IMR-90 (cell line): ENCODE results near the gene CERS1. TPM values are rescaled to one million over a fixed set of nuclear protein-coding genes. Genes with fewer than 3 reads are reported as not detected.
"Not testable (repeated sequence)": the region's sequence is repeated elsewhere in the genome, so short reads cannot be mapped to it uniquely, and the experiment has no call there.

Source experiments
- ATAC-seq: fragments of 200-7000 bp; cut with Tn5 transposase; 2 replicates; pipeline ENCODE4 v1.9.1; 2020; ENCODE audit warnings: low read depth, mild to moderate bottlenecking, moderate library complexity
- BruUV-seq: library from RNA; stranded (reverse); fragments of 400-500 nt; replicated peaks from 2 replicates; lab custom pipeline; 2021; lab: Mats Ljungman, UMichigan
- CTCF ChIA-PET: fragments of 300-600 bp; formaldehyde crosslinking; extraction: SDS; loops from one replicate; lab custom pipeline; 2021; ENCODE audit warnings: antibody characterized with exemption; lab: Yijun Ruan, JAX
- POLR2A ChIA-PET: fragments of 300-600 bp; sonication (Branson Sonifier 250); formaldehyde crosslinking; loops from one replicate; lab custom pipeline; 2022; ENCODE audit warnings: antibody characterized with exemption; ENCODE audit not compliant: unreplicated experiment; lab: Charles Lee
- DNase-seq: peaks from one replicate; pipeline ENCODE4 v3.0.0; 2013
- H2AFZ ChIP-seq: replicated peaks from 2 replicates; pipeline ENCODE3; 2013; ENCODE audit warnings: low read length, mild to moderate bottlenecking; ENCODE audit not compliant: poor library complexity
- H2AK5ac ChIP-seq: 2 replicates; pipeline ENCODE4 v1.6.1; 2013; ENCODE audit warnings: low read depth, low read length, inconsistent platforms
- H2AK9ac ChIP-seq: replicated peaks from 2 replicates; pipeline ENCODE3; 2013; ENCODE audit warnings: mild to moderate bottlenecking, low read depth, low read length, moderate library complexity; ENCODE audit not compliant: poor library complexity
- H2BK120ac ChIP-seq: 2 replicates; pipeline ENCODE4 v1.6.1; 2013; ENCODE audit warnings: low read depth, low read length, inconsistent platforms
- H2BK15ac ChIP-seq: 3 replicates; pipeline ENCODE4 v1.6.1; 2013; ENCODE audit warnings: low read depth, low read length, inconsistent platforms
- H2BK20ac ChIP-seq: 2 replicates; pipeline ENCODE4 v1.6.1; 2013; ENCODE audit warnings: low read depth, mild to moderate bottlenecking, inconsistent platforms, low read length, moderate library complexity
- H2BK5ac ChIP-seq: 2 replicates; pipeline ENCODE4 v1.6.1; 2013; ENCODE audit warnings: mild to moderate bottlenecking, low read depth, low read length, inconsistent platforms; ENCODE audit not compliant: poor library complexity, severe bottlenecking
- H3K14ac ChIP-seq: replicated peaks from 2 replicates; pipeline ENCODE4 v1.6.1; 2013; ENCODE audit warnings: low read depth, low read length, inconsistent platforms
- H3K18ac ChIP-seq: 2 replicates; pipeline ENCODE4 v1.6.1; 2013; ENCODE audit warnings: low read depth, low read length, control low read depth
- H3K23ac ChIP-seq: 2 replicates; pipeline ENCODE4 v1.6.1; 2013; ENCODE audit warnings: low read depth, low read length, inconsistent platforms
- H3K27ac ChIP-seq: 2 replicates; pipeline ENCODE4 v1.5.1; 2013; ENCODE audit warnings: mild to moderate bottlenecking, control low read depth, low read length; ENCODE audit not compliant: insufficient read depth
- H3K27me3 ChIP-seq: 2 replicates; pipeline ENCODE4 v1.6.1; 2013; ENCODE audit warnings: low read length; ENCODE audit not compliant: control insufficient read depth, insufficient read depth
- H3K36me3 ChIP-seq: 2 replicates; pipeline ENCODE4 v1.6.1; 2013; ENCODE audit warnings: low read length, mixed read lengths; ENCODE audit not compliant: control insufficient read depth, insufficient read depth
- H3K4ac ChIP-seq: 2 replicates; pipeline ENCODE4 v1.6.1; 2013; ENCODE audit warnings: low read depth, low read length, inconsistent platforms
- H3K4me1 ChIP-seq: 2 replicates; pipeline ENCODE4 v1.6.1; 2013; ENCODE audit warnings: low read length, mixed read lengths; ENCODE audit not compliant: control insufficient read depth, insufficient read depth
- H3K4me2 ChIP-seq: 2 replicates; pipeline ENCODE4 v1.6.1; 2013; ENCODE audit warnings: low read depth, mild to moderate bottlenecking, control low read depth, low read length, moderate library complexity
- H3K4me3 ChIP-seq: 2 replicates; pipeline ENCODE4 v1.5.1; 2013; ENCODE audit warnings: low read depth, mild to moderate bottlenecking, control low read depth, low read length, moderate library complexity; ENCODE audit not compliant: insufficient read depth
- H3K56ac ChIP-seq: 2 replicates; pipeline ENCODE4 v1.6.1; 2013; ENCODE audit warnings: low read length, inconsistent platforms; ENCODE audit not compliant: insufficient read depth; ENCODE audit errors: extremely low read depth
- H3K79me1 ChIP-seq, 2 experiments: 2 replicates each; pipeline ENCODE4 v1.6.1; 2013; ENCODE audit warnings: low read length in 2 of 2, inconsistent platforms in 1 of 2, low read depth in 1 of 2
- H3K9ac ChIP-seq: 2 replicates; pipeline ENCODE4 v1.6.1; 2013; ENCODE audit warnings: low read depth, low read length, control low read depth
- H3K9me1 ChIP-seq: 2 replicates; pipeline ENCODE4 v1.6.1; 2013; ENCODE audit warnings: low read length, inconsistent platforms; ENCODE audit not compliant: insufficient read depth
- H3K9me3 ChIP-seq: 2 replicates; pipeline ENCODE4 v1.6.1; 2013; ENCODE audit warnings: low read length; ENCODE audit not compliant: control insufficient read depth, insufficient read depth
- H4K20me1 ChIP-seq: 2 replicates; pipeline ENCODE4 v1.6.1; 2013; ENCODE audit warnings: low read length, inconsistent platforms; ENCODE audit not compliant: insufficient read depth
- H4K5ac ChIP-seq: 2 replicates; pipeline ENCODE4 v1.6.1; 2013; ENCODE audit warnings: mild to moderate bottlenecking, low read depth, low read length, control low read depth
- H4K8ac ChIP-seq, 2 experiments: 2 replicates each; pipeline ENCODE4 v1.6.1; 2013; ENCODE audit warnings: low read depth in 2 of 2, low read length in 2 of 2, control low read depth in 1 of 2, inconsistent platforms in 1 of 2
- H4K91ac ChIP-seq: 2 replicates; pipeline ENCODE4 v1.6.1; 2013; ENCODE audit warnings: low read depth, low read length, inconsistent platforms; ENCODE audit not compliant: insufficient read depth
- CEBPB ChIP-seq: IDR thresholded peaks from 2 replicates; pipeline ENCODE4 v1.6.1; 2012; ENCODE audit warnings: low read depth, low read length, improper control_type of control experiment
- FOS ChIP-seq: fragments of 150-350 bp; IDR thresholded peaks from 2 replicates; pipeline ENCODE4 v1.6.1; 2016; ENCODE audit warnings: low read depth, low read length
- RCOR1 ChIP-seq: IDR thresholded peaks from 2 replicates; pipeline ENCODE4 v1.6.1; 2012; ENCODE audit warnings: mild to moderate bottlenecking, low read length, improper control_type of control experiment; ENCODE audit not compliant: insufficient replicate concordance
- WGBS, 2 experiments: methylation state at CpG; one replicate each; pipeline versions ENCODE4 v1.1.5 to v1.1.7; 2013; ENCODE audit warnings: missing lambda C conversion rate in 2 of 2; ENCODE audit not compliant: insufficient read length in 1 of 2; ENCODE audit errors: extremely low coverage in 2 of 2; 5-methylcytosine and 5-hydroxymethylcytosine counted together
- dilution Hi-C: fragments of 300-500 bp; cut with HindIII; formaldehyde crosslinking; loops from one replicate; pipeline ENCODE4 v1.14.3; 2018; ENCODE audit warnings: low sequenced_read_pairs; ENCODE audit not compliant: unreplicated experiment
- in situ Hi-C: fragments of 300-500 bp; cut with MboI; formaldehyde crosslinking; loops from 3 replicates; pipeline ENCODE4 v1.14.3; 2019; ENCODE audit warnings: low sequenced_read_pairs, inconsistent platforms, mixed read lengths
- intact Hi-C: fragments of 100-400 bp; cut with micrococcal nuclease; formaldehyde crosslinking; loops from 2 replicates; pipeline ENCODE4 v1.10.0; 2022
- polyA plus RNA-seq, 3 experiments: library from polyadenylated mRNA; depleted of rRNA; stranded (reverse); fragments of >200 nt; gene quantifications; 2 replicates each; pipeline ENCODE4 v1.2.3, GENCODE V29; 2012; ENCODE audit warnings: low replicate concordance in 1 of 3
- total RNA-seq: library from RNA; depleted of rRNA; stranded (reverse); fragments of >200 nt; gene quantifications from 2 replicates; pipeline ENCODE4 v1.2.3, GENCODE V29; 2012

The CERS1 gene
- total and polyA plus RNA-seq, 2 of the 4 experiments (the other 2 are of a cell fraction), result 0.90 to 4.3 TPM

DNA sequence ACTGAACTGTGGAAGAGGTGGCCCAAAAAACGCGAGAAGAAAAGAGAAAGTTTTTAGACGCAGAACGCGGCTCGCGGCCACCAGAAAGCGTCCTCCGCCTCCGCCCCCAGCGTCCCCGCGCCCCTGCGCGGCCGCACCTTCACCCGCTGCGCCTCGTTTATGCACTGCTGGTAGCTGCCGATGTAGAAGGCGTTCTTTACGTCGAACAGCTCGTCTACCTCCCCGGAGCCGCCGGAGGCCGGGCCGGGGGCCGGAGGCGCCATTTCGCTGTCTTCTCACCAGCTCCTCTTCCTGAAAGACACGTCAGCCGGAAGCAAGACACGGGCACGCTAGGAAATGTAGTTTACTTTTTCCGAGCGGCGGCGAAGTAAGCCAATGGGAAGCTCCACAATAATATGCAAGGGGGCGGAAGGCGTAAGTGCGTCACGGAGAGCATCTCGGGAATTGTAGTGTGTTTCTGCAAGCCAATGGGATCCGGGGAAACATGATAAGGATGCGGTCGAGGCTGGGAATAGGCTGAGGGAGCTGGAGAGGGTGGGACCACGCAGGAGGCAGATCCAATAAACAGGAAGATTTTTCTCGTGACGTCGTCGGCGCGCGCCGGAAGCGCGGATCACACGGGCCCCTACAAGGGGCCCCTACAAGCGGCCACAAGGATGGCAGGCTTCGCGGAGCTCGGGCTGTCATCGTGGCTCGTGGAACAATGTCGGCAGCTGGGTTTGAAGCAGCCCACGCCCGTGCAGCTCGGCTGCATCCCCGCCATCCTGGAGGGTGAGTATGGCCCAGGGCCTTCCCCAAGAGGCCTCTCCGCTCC, 23.3 kb upstream of the CERS1 start, which contains the start of the genes COPE and DDX49 (continued):
- no peak for TF ChIP-seq CEBPB
- no peak for TF ChIP-seq RCOR1
- TF ChIP-seq FOS, result peak; percentile 55; the same call in 1 of the 2 replicates

DNA sequence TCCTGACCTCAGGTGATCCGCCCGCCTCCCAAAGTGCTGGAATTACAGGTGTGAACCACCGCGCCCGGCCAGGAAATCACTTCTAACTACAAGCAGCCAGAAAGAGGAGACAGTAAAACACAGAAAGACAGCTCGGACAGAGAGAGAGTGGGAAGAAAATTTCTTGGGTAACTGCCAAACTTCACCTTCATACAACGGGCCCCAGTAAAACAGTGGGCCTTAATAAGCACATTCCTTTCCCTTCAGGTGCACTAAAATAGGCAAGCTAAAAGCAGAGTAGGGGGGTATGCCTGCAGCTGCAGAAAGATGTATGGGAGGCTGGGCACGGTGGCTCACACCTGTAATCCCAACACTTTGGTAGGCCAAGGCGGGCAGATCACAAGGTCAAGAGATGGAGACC, 21.6 kb upstream of the CERS1 start:
- intact Hi-C loops, result loop anchor here (1.0 to 5.0 kb wide), 2 partner anchors 21 to 330 kb away; partner anchors contain the start of genes CERS1 and REX1BD
- POLR2A ChIA-PET, dilution Hi-C loops: not testable (repeated sequence)

More for the DNA sequence above, 21.6 kb upstream of the CERS1 start:
- H3K27me3 ChIP-seq, H3K23ac ChIP-seq, ATAC-seq, H3K4ac ChIP-seq, DNase-seq, H2BK5ac ChIP-seq, H3K18ac ChIP-seq, H4K8ac ChIP-seq, H2AK9ac ChIP-seq, H2AFZ ChIP-seq, H3K27ac ChIP-seq, H3K4me2 ChIP-seq, H2BK120ac ChIP-seq, BruUV-seq, H3K56ac ChIP-seq, H3K4me3 ChIP-seq, H2AK5ac ChIP-seq, H4K91ac ChIP-seq, in situ Hi-C loops, H3K4me1 ChIP-seq, H3K9me3 ChIP-seq, H2BK20ac ChIP-seq, H3K9ac ChIP-seq, H4K5ac ChIP-seq, H3K14ac ChIP-seq, CTCF ChIA-PET, H2BK15ac ChIP-seq, H3K9me1 ChIP-seq: not testable (repeated sequence)
- H3K79me1 ChIP-seq, result peaks cover 32 to 73% of the 10 kb centered on the region in 2 experiments
- H3K36me3 ChIP-seq, result peaks cover 30% of the 10 kb centered on the region
- 80% methylated on average over 1 of the region's 9 CpGs; no CpG with 5 or more reads in 1 of the 2 experiments for WGBS, 2 experiments
- peaks cover 41% of the 10 kb centered on the region for H4K20me1 ChIP-seq
